CD4-positive, alpha-beta T cell treated with Interleukin-6 at 100 ng/mL for 8 hours (primary cell): ENCODE results near the gene MED15.

Source experiments
- DNase-seq: peaks from one replicate; pipeline ENCODE4 v3.0.0-alpha.2; 2020; ENCODE audit warnings: mixed read lengths, low spot score

Gene MED15

DNA sequence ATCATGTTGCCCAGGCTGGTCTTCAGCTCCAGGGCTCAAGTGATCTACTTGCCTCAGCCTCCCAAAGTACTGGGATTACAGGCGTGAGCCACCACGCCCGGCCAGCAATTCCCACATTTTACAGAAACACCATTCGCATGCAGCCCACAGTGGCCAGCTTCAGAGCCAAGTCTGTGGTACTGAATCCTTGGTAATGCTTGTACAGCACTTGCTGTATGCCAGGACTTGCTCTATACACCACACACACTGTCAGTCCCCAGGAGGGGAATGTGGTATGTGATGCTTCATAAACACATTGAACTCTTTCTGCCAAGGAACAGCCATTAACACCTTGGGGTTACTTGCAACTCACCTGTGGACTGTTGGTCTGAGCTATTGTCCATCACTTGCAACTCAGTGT, 119.4 kb downstream of the MED15 start:
- no peak for DNase-seq

- DNase-seq = no peak
Measured at GRCh38 chr22:20627432-20627831, 120.0 kb downstream of the MED15 start.

DNA sequence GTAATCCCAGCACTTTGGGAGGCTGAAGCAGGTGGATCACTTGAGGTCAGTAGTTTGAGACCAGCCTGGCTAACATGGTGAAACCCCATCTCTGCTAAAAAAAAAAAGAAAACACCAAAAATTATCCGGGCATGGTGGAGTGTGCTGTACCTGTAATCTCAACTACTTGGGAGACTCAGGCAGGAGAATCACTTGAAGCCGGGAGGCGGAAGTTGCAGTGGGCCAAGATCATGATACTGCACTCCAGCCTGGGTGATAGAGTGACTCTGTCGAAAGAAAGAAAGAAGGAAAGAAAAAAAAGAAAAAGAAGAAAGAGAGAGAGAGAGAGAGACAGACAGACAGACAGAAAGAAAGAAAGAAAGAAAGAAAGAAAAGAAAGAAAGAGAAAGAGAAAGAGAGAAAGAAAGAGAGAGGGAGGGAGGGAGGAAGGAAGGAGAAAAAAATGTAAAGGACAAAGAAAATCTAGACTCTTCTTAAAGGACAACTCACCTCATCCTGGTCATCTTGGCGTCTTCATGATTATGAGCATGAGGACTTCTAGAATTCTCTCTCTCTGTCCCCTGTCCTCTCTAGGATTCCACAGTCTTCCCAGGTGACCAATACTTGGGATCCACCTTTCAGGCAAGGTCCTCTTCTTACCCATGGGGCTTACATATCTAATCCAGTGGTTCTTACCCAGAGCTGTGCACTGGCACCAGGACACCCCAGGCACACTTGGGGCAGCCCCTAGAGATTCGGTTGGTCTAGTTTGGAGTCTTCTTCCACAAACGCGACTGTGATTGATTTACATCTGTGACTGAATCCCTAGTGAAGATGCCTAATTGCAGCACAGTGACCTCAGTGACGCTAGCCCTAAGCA, 120.9 kb downstream of the MED15 start:
- no peak for DNase-seq

DNA sequence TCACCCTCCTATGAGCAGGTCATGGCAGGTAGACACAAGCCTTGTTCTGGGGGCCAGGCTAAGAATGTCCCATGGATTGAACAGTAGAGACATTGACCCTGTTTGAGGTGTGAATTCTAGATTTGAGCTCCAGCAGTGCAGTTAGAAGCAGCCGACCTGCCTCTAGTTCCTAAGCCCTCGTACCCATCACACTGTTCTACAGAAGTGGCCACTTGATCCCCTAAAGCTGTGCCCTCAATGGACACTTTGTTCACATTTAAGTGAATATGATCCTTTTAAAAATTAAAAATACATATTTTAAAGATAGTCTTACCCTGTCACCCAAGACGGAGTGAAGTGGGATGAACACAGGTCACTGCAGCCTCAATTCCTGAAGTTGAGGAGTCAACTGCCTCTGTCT, 122.0 kb downstream of the MED15 start:
- DNase-seq = no peak

- DNase-seq = no peak
Measured at GRCh38 chr22:20630873-20631617, 123.6 kb downstream of the MED15 start.

DNA sequence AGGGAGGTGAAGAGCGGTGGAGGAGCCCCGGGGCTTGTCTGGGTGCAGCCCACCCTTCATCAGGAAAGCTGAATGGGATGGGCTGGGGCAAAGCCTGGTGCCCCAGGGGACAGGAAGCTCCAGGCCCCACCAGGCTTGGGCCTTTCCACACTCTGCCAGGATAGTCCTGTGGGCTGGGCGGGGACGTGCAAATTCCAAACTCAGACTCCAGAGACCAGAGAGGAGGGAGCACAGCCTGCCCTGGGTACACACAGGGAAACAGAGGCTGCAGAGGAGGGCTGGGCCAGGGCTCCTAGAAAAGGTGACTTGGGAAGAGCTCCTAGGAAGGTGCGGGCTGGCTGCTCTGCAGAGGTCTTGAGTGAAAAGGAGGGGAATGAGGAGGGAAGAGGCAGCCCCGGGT, 124.7 kb downstream of the MED15 start:
- no peak for DNase-seq

GRCh38 chr22:20632518-20632917, 125.1 kb downstream of the MED15 start:
- no peak for DNase-seq

GRCh38 chr22:20634560-20635226, 127.3 kb downstream of the MED15 start:
- DNase-seq = no peak

DNA sequence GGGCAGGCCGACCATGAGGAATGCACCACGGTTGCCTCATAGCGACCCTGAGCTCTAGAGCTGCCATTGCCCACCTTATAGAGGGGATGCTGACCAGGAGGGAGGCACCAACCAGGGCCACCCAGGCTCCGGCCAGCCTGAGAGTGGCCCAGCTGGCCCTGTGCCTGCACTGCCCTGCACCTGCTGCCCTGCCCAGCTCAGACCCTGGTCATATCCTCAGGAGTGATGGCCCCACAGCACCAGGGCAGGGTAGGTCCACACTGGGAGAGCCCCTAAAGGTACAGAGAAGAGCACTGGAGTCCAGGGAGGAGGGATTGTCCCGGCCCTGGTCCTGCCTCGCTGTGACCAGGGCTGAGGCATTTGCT, 127.8 kb downstream of the MED15 start:
- no peak for DNase-seq

- no peak for DNase-seq
Measured at GRCh38 chr22:20636075-20636812, 128.8 kb downstream of the MED15 start.

- no peak for DNase-seq
Measured at GRCh38 chr22:20636945-20637344, 129.5 kb downstream of the MED15 start.
